KBM-7 (cell line): Measurements from ENCODE around the gene UNG.
"Not testable (repeated sequence)": the region's sequence is repeated elsewhere in the genome, so short reads cannot be mapped to it uniquely, and the experiment has no call there.

Experiments used
- DNase-seq: peaks from one replicate; pipeline ENCODE4 v3.0.0-alpha.2; 2015
- in situ Hi-C: fragments of 300-500 bp; cut with MboI; formaldehyde crosslinking; loops from 2 replicates; pipeline ENCODE4 v1.14.3; 2020; ENCODE audit warnings: low sequenced_read_pairs, low pct_unique_long_range_greater_than_20kb, mixed read lengths

Gene UNG

DNA sequence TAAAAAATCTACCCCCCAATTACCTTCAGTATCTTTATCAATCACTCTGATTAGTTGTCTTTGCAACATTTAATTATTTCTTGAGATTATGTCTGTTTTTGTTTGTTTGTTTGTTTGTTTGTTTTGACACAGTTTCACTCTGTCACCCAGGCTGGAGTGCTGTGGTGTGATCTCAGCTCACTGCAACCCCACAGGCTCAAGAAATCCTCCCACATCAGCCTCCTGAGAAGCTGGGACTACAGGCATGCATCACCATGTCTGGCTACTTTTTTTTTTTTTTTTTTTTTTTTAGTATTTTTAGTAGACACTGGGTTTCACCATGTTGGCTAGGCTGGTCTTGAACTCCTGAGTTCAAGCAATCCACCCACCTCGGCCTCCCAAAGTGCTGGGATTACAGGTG is 49.7 kb downstream of the UNG start:
- in situ Hi-C loops, DNase-seq: not testable (repeated sequence)

DNA sequence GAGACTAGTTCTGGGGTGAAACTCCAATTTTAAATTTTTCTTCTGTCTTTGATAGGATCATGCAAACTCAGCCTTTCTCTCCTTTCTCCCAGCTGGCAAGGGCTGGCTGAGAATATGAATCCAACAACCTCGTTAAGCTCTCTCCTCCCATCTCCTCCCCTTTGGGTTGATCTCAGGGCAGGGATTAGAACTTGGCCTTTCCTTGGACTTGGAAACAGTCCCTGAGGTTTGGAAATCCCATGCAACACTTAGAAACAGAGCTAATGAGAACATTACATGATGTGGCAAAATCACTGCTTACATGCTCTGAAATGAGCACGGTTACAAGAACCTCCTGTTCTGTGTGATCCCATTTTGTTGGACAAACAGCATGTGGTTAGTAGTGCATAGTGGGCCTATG is 50.6 kb downstream of the UNG start:
- no peak for DNase-seq
- in situ Hi-C loops: no loop called here

DNA sequence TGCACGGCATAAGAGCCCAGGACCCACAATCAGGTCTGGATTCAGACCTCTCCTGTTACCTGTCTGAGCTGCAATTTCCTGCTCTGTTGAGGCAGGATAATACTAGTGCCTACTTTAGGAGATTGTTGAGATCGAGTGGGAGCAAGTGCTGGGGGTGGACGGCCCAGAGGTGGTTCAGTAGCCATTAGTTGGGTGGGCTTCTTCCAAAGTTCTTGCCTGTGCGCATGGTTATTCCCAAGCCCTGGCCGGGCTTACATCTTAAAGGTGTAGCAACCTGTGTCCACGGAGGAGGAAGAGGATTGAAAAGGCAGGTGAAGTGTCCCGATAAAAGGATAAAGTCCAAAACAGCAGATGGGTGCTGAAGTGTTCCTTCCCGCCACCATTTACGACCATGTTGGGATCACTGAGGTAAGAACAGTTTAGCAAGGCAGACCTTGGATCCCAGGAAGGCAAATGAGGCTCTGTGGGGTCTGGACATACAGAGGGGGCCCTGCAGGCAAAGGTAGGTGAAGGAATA is 52.8 kb downstream of the UNG start:
- no peak for DNase-seq
- in situ Hi-C loops: no loop called here

DNA sequence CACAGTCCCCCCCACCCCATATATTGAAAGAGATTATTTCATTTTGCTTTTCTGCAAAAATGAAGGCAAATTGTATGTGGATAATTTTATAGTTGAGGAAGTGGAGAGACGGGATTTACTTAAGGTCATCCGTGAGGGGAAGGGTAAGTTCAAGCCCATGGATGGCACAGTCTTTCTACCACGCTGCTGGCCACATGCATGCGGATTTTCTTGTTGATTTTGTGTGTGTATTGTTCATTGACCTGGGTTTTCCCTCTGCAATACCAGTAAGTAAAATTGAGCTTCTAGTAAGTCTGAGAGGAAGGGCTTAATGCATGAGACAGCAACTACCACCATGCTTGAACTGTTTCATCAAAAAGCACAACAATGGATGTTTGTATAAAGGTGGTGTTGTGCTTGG is 54.1 kb downstream of the UNG start:
- in situ Hi-C loops: no loop called here
- DNase-seq: no peak

DNA sequence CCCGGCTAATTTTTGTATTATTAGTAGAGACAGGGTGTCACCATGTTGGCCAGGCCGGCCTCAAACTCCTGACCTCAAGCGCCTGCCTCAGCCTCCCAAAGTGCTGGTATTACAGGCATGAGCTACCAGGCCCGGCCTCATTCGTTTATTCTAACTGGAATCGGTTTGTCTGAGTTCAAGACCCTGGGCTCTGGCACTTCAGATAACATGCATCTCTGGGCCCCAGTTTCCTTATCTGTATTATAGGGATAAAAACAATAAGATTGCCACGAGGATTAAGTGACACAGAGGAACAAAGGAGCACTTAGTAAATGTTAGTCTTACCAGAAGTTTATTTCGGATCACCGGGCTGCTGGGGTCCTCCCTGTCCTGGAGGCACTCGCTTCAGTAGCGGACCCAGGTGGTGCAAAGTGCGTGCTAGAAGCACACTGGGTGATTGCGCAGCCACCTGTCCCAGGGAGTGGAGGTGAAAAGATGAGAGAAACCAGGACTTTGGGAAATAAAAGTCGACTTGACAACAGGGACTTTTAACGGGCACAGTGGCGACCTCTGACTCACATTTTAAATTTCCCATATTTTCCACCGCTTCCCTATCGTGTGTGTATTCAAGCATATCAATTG is 56.5 kb downstream of the UNG start:
- peak; percentile 40 for DNase-seq
- in situ Hi-C loops: no loop called here

DNA sequence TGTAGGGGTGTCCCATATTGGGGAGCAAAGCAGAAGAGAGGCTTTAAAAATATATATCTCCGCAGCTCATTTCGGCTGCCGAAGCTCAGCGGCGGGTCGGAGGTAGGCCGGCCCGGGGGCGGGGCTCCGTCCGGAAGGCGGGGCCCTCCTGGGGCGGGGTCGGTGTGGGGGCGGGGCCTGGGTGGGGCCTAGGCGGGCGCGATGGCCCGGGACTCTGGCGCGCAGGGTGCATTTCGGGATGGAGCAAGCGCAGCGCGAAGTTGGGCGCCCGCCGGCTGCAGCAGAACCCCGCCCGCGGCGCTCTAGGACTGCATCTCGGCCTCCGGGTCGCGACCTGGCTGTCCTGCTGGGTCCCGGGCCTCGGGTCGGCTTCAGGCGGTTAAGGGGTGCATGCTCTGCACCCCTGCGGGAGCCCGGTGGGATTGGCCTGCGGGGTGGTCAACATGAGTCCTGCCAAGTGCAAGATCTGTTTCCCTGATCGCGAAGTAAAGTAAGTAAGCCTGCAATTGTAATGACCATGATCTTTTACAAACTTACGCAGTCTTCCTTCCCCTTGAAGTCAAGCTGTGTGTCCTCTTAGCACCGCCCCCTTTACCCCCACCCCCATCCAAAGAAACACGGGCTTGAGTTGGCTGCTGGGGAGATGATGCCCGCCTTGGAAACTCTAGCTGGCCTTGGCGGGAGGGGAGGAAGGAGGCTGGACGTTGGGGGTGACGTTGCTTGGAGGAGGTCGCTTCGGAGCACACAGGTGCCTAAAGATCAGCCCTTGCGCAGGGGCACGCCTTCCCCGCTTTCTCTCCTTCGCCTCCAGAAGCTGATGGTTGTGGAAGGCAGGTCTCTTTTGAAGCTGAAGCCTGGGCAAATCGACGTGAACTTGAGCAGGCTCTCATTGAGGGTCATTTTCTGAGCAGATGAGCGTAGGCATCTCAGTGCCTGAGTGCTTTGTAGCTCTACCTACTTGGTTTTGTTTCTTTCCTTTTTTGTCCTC is 57.3 kb downstream of the UNG start:
- peak; percentile 88 for DNase-seq
- in situ Hi-C loops: no loop called here

DNA sequence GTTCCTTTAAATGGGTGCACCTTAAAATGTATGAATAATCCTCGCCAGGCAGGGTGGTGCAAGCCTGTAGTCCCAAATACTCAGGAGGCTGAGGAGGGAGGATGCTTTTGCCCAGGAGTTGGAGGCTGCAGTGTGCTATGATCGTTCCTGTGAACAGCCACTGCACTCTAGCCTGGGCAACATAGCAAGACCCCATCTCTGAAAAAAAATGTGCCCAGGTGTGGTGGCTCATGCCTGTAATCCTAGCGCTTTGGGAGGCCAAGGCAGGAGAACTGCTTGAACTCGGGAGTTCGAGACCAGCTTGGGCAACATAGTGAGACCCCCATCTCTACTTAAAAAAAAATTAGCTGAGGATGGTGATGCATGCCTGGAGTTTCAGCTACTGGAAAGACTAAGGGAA is 58.6 kb downstream of the UNG start:
- in situ Hi-C loops: no loop called here
- DNase-seq: no peak

DNA sequence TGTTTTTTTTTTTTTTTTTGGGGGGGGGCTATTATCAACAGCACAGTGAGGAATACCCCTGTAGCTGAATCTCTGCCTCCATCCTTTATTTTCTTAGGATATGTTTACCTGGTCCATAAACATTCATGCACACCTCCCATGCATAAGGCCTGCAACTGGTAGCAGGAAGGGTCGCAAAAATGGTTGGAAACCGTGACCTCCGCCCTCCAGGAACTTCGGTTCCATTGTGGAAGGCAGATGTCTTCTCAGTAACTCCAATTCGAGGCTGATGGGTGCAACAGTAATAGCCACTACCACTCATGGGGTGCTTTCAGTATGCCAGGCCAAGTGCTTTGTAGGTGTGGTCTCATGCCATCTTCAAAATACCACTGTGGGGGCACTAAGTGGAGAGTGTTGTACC is 59.2 kb downstream of the UNG start:
- in situ Hi-C loops: no loop called here
- no peak for DNase-seq

DNA sequence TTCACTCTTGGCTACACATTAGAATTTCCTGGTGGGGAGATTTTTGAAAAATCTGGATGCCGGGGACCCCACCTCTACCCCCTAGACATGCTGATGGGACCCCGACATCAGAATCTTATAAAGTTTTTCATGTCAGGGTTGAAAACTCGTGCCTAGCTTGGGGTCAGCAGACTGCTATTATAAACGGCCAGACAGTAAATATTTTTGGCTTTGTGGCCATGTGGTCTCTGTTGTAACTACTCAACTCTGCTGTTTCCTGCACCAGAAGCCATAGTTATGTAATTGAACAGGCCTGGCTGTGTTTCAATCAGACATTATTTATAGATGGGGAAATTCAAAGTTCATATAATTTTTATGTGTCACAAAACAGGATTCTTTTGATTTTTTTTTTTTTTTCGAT is 60.6 kb downstream of the UNG start:
- no peak for DNase-seq
- in situ Hi-C loops: no loop called here

DNA sequence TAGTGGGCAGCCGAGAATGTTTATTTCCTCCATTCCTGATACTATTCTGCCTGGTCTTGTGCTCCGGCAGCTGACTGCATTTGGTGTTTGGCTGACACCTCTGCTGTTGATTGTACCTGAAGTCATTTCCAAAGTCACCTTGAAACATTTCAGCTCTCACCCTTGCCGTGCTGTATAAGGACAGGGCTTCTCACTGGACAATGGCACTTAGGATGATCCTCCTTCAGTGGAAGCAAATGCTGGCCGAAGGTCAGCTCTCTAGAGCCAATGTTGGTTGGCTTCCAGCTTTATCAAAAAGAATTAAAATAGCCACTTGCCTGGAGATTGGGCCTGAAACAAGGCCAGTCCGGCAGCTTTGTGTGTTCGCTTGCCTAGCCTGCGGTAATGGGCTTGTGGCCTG is 63.0 kb downstream of the UNG start:
- in situ Hi-C loops: no loop called here
- no peak for DNase-seq
